Breast epithelium (tissue), 3 donors: ENCODE data around the gene UCK2.

Experiments
- CTCF ChIP-seq, 3 donors: fragments of 450-650 bp; IDR thresholded peaks; one replicate each; pipeline ENCODE4 v1.5.1; 2016 to 2017; ENCODE audit warnings: antibody characterized with exemption in 3 of 3, mild to moderate bottlenecking in 3 of 3, moderate library complexity in 3 of 3
- POLR2A ChIP-seq: fragments of 450-650 bp; IDR thresholded peaks from one replicate; pipeline ENCODE4 v1.6.1; 2016; ENCODE audit warnings: antibody characterized with exemption, mild to moderate bottlenecking, moderate library complexity
- POLR2AphosphoS5 ChIP-seq, 3 donors: sonication (generic); formaldehyde crosslinking; IDR thresholded peaks; one replicate each; pipeline ENCODE4 v1.6.1; 2017; ENCODE audit warnings: antibody characterized with exemption in 3 of 3

- TF ChIP-seq CTCF (IDR thresholded peaks at IDR 0.05) (no peak), POLR2A (no peak), POLR2AphosphoS5 (IDR thresholded peaks at IDR 0.05) (no peak)
Observed at GRCh38 chr1:165924117-165924516, 96.7 kb downstream of the UCK2 start.
